HL-60/S4 treated with retinoic acid at 250 ng/mL for 4 days and 3 days (cell line): ENCODE results near the gene IFITM2.
"Not testable (repeated sequence)": the region's sequence is repeated elsewhere in the genome, so short reads cannot be mapped to it uniquely, and the experiment has no call there.

Experiments
- in situ Hi-C: fragments of 300-500 bp; cut with MboI; formaldehyde crosslinking; loops from 2 replicates; pipeline ENCODE4 v1.7.0; 2022; ENCODE audit warnings: low sequenced_read_pairs

IFITM2 gene

DNA sequence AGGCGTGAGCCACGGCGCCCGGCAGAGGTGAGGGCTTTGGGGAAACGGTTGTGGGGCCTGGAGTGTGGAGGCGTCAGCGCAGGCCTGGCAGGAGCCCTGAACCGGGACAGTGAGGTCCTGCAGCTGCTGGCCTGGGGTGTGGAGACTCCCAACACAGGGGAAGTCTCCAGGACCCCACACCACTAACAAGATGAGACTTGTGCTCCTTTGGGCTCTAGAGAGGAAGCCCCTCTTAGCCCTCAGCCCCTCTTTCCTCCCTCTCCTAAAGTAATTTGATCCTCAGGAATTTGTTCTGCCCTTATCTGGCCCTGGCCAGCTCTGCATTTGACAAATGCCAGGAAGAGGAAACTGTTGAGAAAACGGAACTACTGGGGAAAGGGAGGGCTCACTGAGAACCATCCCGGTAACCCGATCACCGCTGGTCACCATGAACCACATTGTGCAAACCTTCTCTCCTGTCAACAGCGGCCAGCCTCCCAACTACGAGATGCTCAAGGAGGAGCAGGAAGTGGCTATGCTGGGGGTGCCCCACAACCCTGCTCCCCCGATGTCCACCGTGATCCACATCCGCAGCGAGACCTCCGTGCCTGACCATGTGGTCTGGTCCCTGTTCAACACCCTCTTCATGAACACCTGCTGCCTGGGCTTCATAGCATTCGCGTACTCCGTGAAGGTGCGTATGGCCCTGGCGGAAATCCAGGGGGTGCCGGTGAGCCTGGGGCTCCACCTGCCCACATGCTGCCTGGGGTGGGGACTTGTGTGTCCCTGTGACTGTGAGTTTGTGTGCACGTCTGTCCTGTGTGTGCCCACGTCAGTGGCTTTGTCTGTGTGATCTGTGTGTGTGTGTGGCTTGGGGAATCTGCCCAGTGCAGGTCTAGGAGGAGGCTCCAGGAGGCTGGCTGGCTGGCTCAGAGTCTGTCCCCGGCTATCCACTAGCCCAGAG lies at the start of gene IFITM2:
TSS of gene IFITM2 (plus strand) at position 51 of the 943 bp plus-strand sequence. CDS start at position 428, 377 bp downstream.
- in situ Hi-C loops, result not testable (repeated sequence)

DNA sequence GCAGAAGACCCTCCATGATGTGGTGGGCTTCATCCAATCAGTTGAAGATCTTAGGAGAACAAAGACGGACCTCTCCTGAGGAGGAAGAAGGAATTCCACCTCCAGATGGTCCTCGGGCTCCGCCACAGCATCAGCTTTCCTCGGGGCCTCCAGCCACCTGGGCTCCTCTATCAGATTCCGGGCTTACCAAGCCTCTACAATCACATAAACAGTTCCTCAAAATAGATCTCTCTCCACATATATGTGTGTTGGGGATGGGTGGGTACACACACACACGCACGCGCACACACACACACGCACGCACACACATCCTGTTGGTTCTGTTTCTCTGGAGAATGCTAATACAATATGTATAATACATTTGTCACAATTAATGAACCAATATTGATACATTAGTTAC lies 48.2 kb upstream of the IFITM2 start:
- in situ Hi-C loops, result no loop called here

DNA sequence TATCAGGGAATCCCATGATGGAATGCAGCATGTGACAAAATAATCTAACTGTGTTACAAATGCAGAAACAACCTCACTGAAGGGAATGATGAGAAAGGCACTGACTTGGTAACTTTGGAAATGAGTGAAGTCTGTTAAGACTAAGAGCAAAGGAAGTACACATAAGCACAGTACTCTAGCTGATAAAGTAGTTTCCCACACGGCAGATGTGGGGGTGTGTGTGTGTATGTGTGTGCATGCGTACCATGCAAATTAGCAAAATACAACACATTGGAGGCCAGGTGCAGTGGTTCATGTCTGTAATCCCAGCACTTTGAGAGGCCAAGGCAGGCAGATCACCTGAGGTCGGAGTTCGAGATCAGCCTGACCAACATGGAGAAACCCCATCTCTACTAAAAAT lies 46.0 kb upstream of the IFITM2 start:
- in situ Hi-C loops, result no loop called here

DNA sequence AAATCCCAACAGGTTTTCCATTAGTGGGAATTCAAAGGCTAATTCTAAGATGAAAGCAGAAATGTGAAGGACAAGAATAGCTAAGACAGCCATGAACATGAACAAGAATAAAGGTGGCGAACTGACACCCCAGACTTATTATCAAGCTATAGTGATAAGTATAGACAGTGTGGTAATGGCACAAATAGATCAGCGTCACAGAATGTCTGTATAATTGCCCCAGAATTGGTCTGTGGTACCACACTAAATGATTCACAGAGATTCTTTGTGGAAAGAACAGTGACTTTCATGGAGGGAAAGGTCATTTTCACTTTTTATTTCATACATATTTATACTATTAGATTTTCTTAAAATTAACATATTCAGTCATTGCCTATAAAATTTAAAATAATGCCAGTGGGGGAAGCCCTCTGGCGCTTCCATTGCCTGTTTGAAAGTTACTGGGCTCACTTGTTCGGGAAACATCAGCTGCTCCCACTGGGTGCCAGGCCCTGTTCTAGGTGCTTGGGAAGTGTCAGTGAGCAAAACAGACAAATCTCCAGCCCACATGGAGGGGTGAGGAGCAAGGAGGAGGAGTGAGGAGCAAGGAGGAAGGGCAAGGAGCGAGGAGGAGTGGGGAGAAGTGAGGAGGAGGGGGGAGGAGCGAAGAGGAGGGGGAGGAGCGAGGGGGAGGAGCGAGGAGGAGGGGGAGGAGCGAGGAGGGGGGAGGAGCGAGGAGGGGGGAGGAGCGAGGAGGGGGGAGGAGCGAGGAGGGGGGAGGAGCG lies 40.8 kb upstream of the IFITM2 start:
- in situ Hi-C loops, result no loop called here

DNA sequence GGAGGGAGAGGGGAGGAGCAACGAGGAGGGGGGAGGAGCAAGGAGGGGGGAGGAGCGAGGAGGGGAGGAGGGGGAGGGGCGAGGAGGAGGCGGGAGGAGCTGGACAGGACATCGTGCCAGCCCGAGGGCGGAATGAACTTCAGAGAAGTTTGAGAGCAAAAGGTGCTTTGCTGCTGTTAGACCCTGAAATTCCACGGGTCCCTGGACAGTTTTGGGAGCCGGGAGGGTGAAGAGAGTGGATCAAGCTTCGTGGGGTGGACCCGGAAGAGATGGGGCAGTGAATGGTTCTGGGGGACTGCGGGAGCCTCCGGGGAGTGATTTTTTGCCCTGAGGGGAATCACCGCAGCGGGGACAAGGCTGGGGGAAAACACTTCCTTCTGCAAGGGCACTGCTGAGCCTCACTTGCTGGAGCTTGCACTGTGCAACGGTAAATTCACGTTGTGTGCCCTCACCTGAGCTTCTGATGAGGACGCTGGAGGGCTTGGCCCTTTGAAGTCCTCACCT lies 40.1 kb upstream of the IFITM2 start:
- in situ Hi-C loops, result no loop called here

DNA sequence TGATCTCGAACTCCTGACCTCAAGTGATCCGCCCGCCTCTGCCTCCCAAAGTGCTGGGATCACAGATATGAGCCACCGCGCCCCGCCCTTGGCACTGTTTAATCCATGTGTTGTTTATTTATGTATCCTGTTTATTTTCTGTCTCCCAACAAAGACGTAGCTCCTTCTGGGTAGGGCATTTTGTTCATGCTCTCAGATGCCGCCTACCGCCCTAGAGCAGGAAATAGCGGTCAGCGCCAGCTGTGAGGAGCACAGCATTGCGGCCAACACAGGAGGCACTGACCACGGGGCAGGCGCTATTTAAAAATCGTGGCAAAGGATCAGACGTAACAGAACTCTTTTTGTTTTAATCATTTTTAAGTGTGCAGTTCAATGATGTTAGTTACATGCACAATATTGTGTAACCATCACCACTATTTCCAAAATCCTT lies 38.9 kb upstream of the IFITM2 start:
- in situ Hi-C loops, result not testable (repeated sequence)

DNA sequence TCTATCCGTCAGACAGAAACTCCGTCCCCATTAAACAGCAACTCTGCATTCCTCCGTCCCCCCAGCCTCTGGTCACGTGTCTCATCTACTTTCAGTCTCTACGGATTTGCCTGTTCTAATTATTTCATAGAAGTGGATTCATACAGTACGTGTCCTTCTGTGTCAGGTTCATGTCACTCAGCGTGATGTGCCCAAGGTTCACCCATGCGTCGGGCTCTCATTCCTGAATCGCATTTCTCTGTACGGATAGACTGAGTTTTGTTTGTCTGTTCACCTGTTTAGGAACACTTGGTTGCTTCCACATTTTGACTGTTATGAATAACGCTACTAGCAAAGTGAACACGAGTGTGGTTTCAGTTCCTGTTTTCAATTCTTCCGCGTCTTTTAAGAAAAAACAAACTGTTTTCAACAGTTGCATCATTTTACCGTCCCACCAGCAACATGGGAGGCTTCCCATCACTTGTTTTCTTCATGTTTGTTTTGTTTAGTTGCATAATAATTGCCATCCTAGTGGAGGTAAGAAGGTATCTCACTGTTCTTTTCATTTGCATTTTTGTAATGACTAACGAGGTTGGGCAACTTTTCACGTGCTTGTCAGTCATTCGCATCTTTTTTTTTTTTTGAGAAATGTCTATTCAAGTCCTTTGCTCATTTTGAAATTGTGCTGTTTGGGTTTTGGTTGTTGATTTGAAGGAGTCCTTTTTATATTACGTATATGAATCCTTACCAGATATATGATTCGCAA lies 38.3 kb upstream of the IFITM2 start:
- in situ Hi-C loops, result no loop called here

DNA sequence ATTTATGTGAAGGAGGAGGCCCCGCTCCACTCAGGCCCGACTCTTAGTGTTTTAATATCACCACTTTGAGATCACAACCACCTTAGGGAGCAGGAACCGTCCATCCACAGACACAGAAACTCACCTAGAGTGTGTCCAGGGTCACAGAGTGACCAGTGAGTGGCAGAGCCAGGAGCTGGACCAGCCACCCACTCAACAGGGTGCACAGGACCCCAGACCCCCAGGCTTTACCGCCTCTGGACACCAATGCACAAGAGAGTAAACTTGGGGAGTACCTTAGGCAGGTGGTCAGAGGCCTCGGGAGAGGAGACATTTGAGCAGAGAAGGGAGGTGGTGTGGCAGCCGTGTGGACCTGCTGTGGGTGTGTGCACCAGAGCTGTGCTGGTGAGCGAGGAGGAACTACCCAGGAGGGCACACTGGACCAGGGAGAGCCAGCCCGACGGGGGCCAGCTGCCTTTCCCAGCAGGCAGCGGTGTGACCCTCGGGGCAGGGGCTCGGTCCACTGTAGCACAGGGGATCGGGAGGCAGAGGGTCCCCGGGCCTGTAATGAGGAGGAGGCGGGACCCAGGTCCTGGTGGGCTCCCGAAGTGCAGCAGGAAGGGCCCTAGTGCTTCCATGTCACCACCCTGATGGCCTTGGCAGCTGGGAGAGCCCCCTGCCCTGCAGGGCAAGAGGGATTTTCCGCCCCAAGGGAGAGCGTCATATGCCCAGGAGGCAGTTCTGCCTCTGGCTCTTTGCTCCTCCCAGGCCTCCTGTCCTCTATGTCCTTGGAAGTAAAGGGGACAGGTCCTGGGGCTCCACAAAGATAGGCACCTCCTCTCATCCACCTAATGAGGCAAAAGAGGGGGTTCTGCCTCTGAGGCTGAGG lies 36.9 kb upstream of the IFITM2 start:
- in situ Hi-C loops, result no loop called here

DNA sequence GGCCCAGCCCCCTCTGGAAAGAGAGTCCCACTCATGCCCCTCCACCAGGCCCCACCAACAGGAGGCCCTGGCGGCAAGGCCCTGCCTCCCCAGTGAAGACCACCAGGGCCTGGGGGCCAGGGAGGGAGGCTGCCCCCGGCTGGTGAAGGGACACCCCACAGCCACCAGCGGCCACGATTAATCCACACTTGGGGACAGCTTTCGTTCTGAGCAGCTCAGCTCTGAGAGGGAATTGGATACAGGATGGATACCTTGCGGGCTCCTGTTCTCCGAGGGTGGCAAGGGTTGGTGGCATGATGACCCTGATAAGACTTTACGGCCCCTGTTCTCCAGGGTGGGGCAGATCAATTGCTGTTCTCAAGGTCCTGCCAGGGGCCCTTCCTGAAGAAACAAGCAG lies 36.3 kb upstream of the IFITM2 start:
- in situ Hi-C loops, result no loop called here

DNA sequence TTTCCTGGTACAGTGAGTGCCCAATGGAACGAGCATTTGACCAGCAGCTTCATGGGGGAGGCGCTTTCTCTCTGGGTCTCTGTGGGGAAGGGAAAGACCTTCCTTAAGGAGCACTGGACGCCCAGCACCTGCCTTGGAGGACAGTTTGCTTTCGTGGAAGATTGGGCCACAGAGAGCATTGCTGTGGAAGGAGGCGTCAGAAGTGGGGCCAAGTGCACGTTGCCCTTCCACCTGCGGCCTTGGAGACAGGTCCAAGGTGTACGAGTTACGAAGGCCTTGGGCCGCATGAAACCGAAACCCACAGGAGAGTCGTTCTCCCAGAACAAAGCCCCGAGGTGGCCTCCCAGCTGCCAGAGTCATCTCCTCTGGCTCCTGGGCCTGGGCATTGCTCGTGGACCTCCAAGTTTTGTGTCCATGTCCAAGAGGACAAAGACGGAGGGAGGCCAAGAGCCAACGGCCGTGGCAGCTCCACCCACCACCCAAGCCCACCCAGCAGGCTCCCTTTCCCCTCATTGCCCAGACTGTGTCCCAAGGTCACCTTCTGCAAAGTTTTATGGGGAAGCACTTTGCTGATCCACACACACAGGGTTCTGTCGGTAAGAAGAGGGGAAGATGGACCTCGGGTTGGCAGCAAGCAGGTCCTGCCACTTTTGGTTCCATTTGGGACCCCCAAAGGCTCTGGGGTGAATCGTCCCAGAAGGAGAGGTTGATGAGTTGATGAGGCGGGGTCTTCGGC lies 35.3 kb upstream of the IFITM2 start:
- in situ Hi-C loops, result no loop called here

DNA sequence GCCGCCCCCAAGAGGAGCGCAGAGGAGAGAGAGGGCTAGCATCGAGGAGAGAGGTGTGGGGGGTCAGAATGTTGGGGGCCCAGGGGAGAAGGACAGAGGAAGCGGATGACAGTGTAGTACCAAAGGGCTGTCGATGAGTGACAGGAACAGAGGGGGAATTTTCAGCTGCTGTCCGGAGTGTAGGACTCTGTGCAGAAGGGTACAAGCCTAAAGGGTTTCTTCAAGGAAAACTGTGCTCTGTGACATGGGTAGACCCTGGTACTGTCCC lies 34.8 kb upstream of the IFITM2 start:
- in situ Hi-C loops, result no loop called here

DNA sequence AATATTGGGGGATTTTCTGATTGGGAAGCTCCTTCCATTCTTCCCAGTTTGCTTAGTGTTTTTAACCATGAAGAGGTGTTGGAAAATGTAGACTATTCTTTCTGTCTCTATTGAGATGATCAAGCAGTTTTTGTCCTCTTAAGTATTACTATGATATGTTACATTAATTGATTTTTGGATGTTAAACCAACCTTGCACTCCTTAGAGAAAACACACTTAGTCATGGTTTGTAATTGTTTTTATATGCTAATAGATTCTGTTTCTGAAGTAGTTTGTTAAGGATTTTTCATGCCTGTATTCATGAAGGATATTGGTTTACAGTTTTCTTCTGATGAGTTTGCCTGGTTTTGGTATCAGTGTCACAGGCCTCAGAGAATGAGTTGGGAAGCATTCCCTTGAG lies 31.4 kb upstream of the IFITM2 start:
- in situ Hi-C loops, result no loop called here

DNA sequence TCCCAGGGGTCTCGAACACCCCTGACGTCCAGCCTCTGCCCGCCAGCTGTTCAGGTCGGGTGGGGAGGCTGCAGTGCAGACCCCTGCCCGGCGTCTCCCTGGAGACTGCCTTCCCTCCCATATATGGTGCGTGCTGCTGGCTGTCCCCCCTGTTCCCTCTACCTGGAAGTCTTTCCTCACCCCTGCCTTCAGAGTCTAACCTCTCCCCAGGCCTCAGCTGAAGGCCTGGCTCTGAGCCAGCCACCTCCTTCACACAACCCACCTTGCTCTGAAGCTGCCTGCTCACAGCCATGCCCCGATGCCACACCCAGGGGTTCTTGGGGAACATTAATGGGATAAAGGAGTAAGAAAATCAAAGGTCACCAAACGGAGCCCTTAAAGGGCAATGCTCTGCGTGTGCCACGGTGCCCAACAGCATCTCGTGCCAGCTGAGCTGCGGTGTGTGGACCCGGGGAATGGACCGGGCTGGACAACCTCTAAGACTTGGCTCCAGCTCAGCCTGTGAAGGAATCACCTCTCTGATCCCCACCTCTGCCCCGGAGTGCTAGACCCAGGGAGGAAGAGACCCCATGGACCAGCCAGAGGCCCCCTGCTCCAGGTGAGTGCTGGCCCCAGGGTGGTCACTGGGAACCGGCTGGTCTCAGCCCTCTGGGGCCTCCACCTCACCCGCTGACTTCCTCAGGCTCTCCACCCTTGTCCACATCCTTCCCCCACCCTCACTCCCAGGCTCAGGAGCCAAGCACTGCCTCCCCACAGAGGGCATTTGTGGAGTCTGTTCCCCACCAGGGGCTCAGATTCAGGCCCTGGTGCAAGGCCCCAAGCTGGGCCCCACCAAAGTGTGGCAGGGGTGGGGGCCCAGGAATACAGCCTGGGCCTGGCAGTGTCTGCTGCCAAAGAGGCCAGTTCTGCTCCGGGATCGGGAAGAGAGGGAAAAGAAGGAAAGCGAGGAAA lies 29.3 kb upstream of the IFITM2 start, which contains the start of gene NLRP6:
TSS of gene NLRP6 (plus strand) at position 407 of the 951 bp plus-strand sequence. CDS start at position 570, 163 bp downstream.
- in situ Hi-C loops, result no loop called here

DNA sequence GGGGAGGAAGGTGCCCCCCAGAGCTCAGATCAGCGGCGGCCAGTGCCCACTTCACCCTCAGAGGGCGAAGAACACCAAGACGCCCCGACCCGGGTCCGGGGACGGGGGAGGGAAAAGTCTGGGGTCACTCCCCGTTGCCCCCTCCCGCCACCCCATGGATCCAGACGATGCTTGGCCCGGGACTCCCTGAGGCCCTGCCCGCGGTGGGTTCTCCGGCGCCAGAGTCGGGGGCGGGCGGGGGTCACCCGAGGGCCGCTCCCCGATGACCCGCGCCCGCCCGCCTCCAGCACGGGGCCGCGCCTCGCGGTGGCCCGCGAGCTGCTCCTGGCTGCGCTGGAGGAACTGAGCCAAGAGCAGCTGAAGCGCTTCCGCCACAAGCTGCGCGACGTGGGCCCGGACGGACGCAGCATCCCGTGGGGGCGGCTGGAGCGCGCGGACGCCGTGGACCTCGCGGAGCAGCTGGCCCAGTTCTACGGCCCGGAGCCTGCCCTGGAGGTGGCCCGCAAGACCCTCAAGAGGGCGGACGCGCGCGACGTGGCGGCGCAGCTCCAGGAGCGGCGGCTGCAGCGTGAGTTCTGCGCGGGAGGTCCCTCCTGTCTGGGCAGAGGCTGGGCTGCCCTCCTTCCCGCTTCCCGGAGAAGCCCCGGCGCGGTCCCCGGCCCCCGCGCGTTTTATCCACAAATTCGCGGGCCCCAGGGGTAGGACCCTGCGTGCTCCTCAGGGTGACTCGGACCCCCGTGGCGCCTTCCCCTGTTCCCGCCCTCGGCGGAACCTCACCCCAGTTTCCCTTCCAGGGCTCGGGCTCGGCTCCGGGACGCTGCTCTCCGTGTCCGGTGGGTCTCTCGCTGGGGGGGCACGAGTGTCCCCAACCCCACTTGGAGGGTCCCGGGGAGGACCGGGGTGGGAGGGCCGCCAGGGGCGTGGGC lies 28.3 kb upstream of the IFITM2 start:
- in situ Hi-C loops, result no loop called here

DNA sequence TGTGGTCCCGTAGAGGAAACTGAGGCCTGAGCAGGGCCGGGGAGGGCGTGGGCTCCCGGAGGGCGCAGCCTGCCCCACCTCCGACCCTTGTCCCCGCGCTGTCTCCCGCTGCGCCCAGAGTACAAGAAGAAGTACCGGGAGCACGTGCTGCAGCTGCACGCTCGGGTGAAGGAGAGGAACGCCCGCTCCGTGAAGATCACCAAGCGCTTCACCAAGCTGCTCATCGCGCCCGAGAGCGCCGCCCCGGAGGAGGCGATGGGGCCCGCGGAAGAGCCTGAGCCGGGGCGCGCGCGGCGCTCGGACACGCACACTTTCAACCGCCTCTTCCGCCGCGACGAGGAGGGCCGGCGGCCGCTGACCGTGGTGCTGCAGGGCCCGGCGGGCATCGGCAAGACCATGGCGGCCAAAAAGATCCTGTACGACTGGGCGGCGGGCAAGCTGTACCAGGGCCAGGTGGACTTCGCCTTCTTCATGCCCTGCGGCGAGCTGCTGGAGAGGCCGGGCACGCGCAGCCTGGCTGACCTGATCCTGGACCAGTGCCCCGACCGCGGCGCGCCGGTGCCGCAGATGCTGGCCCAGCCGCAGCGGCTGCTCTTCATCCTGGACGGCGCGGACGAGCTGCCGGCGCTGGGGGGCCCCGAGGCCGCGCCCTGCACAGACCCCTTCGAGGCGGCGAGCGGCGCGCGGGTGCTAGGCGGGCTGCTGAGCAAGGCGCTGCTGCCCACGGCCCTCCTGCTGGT lies 27.5 kb upstream of the IFITM2 start:
- in situ Hi-C loops, result no loop called here

DNA sequence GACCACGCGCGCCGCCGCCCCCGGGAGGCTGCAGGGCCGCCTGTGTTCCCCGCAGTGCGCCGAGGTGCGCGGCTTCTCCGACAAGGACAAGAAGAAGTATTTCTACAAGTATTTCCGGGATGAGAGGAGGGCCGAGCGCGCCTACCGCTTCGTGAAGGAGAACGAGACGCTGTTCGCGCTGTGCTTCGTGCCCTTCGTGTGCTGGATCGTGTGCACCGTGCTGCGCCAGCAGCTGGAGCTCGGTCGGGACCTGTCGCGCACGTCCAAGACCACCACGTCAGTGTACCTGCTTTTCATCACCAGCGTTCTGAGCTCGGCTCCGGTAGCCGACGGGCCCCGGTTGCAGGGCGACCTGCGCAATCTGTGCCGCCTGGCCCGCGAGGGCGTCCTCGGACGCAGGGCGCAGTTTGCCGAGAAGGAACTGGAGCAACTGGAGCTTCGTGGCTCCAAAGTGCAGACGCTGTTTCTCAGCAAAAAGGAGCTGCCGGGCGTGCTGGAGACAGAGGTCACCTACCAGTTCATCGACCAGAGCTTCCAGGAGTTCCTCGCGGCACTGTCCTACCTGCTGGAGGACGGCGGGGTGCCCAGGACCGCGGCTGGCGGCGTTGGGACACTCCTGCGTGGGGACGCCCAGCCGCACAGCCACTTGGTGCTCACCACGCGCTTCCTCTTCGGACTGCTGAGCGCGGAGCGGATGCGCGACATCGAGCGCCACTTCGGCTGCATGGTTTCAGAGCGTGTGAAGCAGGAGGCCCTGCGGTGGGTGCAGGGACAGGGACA lies 26.7 kb upstream of the IFITM2 start:
- in situ Hi-C loops, result no loop called here
